MM.1S (cell line): Measurements from ENCODE around the gene MTX1.

ENCODE experiments used
- DNase-seq: peaks from one replicate; pipeline ENCODE4 v3.0.0-alpha.2; 2015
- H2AFZ ChIP-seq: fragments of 300-600 bp; sonication (generic); 2 replicates; pipeline ENCODE4 v1.6.0; 2016; ENCODE audit warnings: antibody characterized with exemption, low read length
- H3F3A ChIP-seq: fragments of 300-600 bp; sonication (generic); 2 replicates; pipeline ENCODE4 v1.6.1; 2016; ENCODE audit warnings: mild to moderate bottlenecking, antibody characterized with exemption, low read length, moderate library complexity, mixed read lengths; ENCODE audit not compliant: insufficient read depth
- H3K27ac ChIP-seq: fragments of 300-600 bp; sonication (generic); 2 replicates; pipeline ENCODE4 v1.5.1; 2016; ENCODE audit warnings: mild to moderate bottlenecking, low read length
- H3K27me3 ChIP-seq: fragments of 300-600 bp; sonication (generic); replicated peaks from 2 replicates; pipeline ENCODE4 v1.6.0; 2016; ENCODE audit warnings: low read length; ENCODE audit not compliant: insufficient read depth
- H3K36me3 ChIP-seq: fragments of 300-600 bp; sonication (generic); replicated peaks from 2 replicates; pipeline ENCODE4 v1.6.1; 2016; ENCODE audit warnings: mild to moderate bottlenecking, low read length, mixed read lengths; ENCODE audit not compliant: insufficient read depth
- H3K4me1 ChIP-seq: fragments of 300-600 bp; sonication (generic); 2 replicates; pipeline ENCODE4 v1.6.1; 2016; ENCODE audit warnings: low read length, mixed read lengths
- H3K4me2 ChIP-seq: fragments of 300-600 bp; sonication (generic); 2 replicates; pipeline ENCODE4 v1.6.0; 2016; ENCODE audit warnings: low read depth, low read length
- H3K4me3 ChIP-seq: fragments of 300-600 bp; sonication (generic); 2 replicates; pipeline ENCODE4 v1.5.1; 2016; ENCODE audit warnings: low read length, mixed read lengths
- H3K79me2 ChIP-seq: fragments of 300-600 bp; sonication (generic); 2 replicates; pipeline ENCODE4 v1.6.1; 2016; ENCODE audit warnings: mixed run types, low read length, mixed read lengths
- H3K9ac ChIP-seq: fragments of 300-600 bp; sonication (generic); 2 replicates; pipeline ENCODE4 v1.6.1; 2016; ENCODE audit warnings: low read length, mixed read lengths
- H3K9me2 ChIP-seq: fragments of 300-600 bp; sonication (generic); replicated peaks from 2 replicates; pipeline ENCODE4 v1.6.1; 2016; ENCODE audit warnings: mild to moderate bottlenecking, low read length, mixed read lengths; ENCODE audit not compliant: insufficient read depth
- H3K9me3 ChIP-seq: fragments of 300-600 bp; sonication (generic); replicated peaks from 2 replicates; pipeline ENCODE4 v1.6.1; 2016; ENCODE audit warnings: mild to moderate bottlenecking, low read length, mixed read lengths; ENCODE audit not compliant: insufficient read depth
- H4K20me1 ChIP-seq: fragments of 300-600 bp; sonication (generic); 2 replicates; pipeline ENCODE4 v1.6.1; 2016; ENCODE audit warnings: mild to moderate bottlenecking, low read length, moderate library complexity, mixed read lengths; ENCODE audit not compliant: insufficient read depth
- EZH2 ChIP-seq: fragments of 300-600 bp; sonication (generic); optimal IDR thresholded peaks from 2 replicates; pipeline ENCODE3; 2017; ENCODE audit warnings: low read depth, mild to moderate bottlenecking, antibody characterized with exemption, low read length, mixed read lengths
- EZH2phosphoT487 ChIP-seq: fragments of 300-600 bp; sonication (generic); IDR thresholded peaks from 2 replicates; pipeline ENCODE4 v1.6.1; 2018; ENCODE audit warnings: antibody characterized with exemption, low read length
- TF ChIP-seq, protein P1 (sequence below): fragments of 300-600 bp; sonication (generic); IDR thresholded peaks from 2 replicates; pipeline ENCODE4 v1.5.1; 2016; ENCODE audit warnings: antibody characterized with exemption, low read length, mixed read lengths

MTX1 gene

DNA sequence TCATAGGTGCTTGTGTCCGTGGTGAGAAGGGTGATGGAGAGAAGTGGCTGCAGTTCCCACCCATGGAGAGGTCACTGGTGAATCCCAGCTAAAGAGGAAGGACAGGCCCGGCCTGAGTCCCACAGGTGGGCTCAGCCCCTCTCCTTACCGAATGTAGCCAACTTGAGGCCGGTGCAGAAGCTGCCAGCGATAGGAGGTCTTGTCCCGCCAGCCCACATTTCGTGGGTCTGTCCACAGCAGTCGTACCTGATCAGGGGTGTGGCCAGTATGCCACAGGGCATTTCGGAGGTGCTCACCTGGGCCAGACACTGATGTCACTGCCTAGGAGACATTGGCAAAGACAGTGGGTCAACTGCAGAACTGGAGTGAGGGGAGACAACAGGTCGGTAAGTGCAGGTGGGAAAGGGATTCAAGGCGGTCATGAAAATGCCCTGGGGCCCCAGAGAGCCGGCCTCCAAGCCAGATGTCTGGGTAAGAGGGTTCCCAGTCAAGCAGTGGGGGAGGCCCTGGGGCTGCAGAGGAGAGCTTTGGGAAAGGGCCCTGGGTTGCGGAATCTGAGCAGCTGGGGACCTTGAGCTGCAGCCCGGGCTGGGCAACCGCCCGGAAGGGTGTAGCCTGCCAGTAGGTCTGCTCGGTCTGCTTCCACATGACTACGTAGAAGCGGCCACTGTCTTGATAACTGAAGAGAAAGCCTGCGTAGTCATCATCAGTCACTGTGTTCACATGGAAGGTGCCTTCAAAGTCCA is 11.4 kb upstream of the MTX1 start:
- H4K20me1 ChIP-seq, result no peaks in the 10 kb centered on the region
- no peaks in the 10 kb centered on the region for H3K9me2 ChIP-seq
- H3K27me3 ChIP-seq, result peaks cover 83% of the 10 kb centered on the region
- DNase-seq, result no peak
- no peaks in the 10 kb centered on the region for H3K9me3 ChIP-seq
- H3K4me1 ChIP-seq, result peaks cover 15% of the 10 kb centered on the region; the same call in 1 of the 2 replicates
- no peak overlapping the region for H3K27ac ChIP-seq
- H3K4me3 ChIP-seq, result no peak overlapping the region
- no peaks in the 10 kb centered on the region for H3F3A ChIP-seq
- no peak overlapping the region for H3K9ac ChIP-seq
- TF ChIP-seq EZH2 (no peak), EZH2phosphoT487 (no peak)
- TF ChIP-seq, protein P1, sequence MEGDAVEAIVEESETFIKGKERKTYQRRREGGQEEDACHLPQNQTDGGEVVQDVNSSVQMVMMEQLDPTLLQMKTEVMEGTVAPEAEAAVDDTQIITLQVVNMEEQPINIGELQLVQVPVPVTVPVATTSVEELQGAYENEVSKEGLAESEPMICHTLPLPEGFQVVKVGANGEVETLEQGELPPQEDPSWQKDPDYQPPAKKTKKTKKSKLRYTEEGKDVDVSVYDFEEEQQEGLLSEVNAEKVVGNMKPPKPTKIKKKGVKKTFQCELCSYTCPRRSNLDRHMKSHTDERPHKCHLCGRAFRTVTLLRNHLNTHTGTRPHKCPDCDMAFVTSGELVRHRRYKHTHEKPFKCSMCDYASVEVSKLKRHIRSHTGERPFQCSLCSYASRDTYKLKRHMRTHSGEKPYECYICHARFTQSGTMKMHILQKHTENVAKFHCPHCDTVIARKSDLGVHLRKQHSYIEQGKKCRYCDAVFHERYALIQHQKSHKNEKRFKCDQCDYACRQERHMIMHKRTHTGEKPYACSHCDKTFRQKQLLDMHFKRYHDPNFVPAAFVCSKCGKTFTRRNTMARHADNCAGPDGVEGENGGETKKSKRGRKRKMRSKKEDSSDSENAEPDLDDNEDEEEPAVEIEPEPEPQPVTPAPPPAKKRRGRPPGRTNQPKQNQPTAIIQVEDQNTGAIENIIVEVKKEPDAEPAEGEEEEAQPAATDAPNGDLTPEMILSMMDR, result no peak
- H2AFZ ChIP-seq, result no peak overlapping the region
- no peaks in the 10 kb centered on the region for H3K36me3 ChIP-seq
- no peak overlapping the region for H3K4me2 ChIP-seq
- no peaks in the 10 kb centered on the region for H3K79me2 ChIP-seq

DNA sequence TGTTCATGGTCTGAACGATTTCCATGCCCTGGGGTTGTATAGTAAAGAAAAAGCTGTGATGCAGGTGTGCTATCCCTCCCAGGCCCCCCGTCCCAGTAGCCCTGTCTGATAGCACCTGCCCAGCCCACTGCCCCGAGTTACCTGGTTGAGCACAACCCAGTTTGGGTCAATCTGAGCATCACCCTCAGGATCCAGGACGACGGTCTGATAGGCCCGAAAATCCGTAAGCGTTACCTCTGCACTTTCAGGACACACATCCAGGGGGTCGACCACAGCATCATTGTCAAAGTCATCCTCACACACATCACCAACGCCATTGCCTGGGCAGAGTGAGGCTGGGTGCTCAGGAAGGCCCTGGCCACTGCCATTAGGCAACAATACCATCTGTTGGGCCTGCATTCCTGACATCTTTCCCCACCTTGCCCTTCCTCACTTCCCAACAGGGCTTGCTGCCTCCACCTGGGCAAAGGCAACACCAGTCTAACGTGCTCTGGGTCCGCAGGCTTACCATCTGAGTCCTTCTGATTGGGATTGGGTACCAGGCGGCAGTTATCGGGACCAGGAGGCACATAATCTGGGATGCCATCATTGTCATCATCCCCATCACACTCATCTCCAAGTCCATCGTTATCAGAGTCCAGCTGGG is 10.5 kb upstream of the MTX1 start:
- H4K20me1 ChIP-seq, result no peaks in the 10 kb centered on the region
- H3F3A ChIP-seq, result no peaks in the 10 kb centered on the region
- peaks cover 85% of the 10 kb centered on the region for H3K27me3 ChIP-seq
- H3K4me1 ChIP-seq, result peaks cover 14% of the 10 kb centered on the region; the same call in 1 of the 2 replicates
- DNase-seq, result no peak
- no peak overlapping the region for H2AFZ ChIP-seq
- no peak overlapping the region for H3K4me2 ChIP-seq
- TF ChIP-seq, protein P1, result no peak
- no peak for TF ChIP-seq EZH2
- no peak for TF ChIP-seq EZH2phosphoT487
- H3K4me3 ChIP-seq, result no peak overlapping the region
- no peak overlapping the region for H3K27ac ChIP-seq
- H3K79me2 ChIP-seq, result no peaks in the 10 kb centered on the region
- no peaks in the 10 kb centered on the region for H3K9me3 ChIP-seq
- H3K9me2 ChIP-seq, result no peaks in the 10 kb centered on the region
- H3K36me3 ChIP-seq, result no peaks in the 10 kb centered on the region
- H3K9ac ChIP-seq, result no peak overlapping the region

DNA sequence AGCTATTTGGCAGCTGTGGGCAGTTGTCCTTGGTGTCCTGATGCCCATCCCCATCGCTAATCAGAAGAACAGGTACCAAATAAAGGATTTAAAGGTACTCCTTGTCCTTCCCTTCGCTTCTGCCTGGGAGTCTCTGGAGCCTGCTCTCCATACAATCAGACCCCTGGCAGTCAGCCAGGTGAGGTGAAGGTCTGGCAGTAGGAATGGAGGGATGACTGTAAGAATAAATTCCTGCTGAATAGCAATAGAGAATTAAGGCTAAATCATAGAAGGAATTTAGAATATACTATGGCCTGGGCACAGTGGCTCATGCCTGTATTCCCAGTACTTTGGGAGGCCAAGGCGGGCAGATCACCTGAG is 10.0 kb upstream of the MTX1 start:
- H3K4me1 ChIP-seq, result peaks cover 10% of the 10 kb centered on the region; the same call in 1 of the 2 replicates
- H4K20me1 ChIP-seq, result no peaks in the 10 kb centered on the region
- H3K27me3 ChIP-seq, result peaks cover 86% of the 10 kb centered on the region
- no peak overlapping the region for H2AFZ ChIP-seq
- no peaks in the 10 kb centered on the region for H3K36me3 ChIP-seq
- no peaks in the 10 kb centered on the region for H3K9me3 ChIP-seq
- no peak for TF ChIP-seq EZH2
- TF ChIP-seq, protein P1, result no peak
- no peak for TF ChIP-seq EZH2phosphoT487
- no peak overlapping the region for H3K27ac ChIP-seq
- no peaks in the 10 kb centered on the region for H3K79me2 ChIP-seq
- no peak overlapping the region for H3K4me3 ChIP-seq
- no peaks in the 10 kb centered on the region for H3F3A ChIP-seq
- no peak overlapping the region for H3K4me2 ChIP-seq
- H3K9ac ChIP-seq, result no peak overlapping the region
- DNase-seq, result no peak
- H3K9me2 ChIP-seq, result no peaks in the 10 kb centered on the region
